ENCODE results near the gene PIK3R5. TPM values are rescaled to one million over a fixed set of nuclear protein-coding genes. Genes with fewer than 3 reads are reported as not detected.

The PIK3R5 gene
- total RNA-seq, 1 donor from 2014 or later: 0.30 TPM

- H3K36me3 Mint-ChIP-seq (ENCODE audit: low read depth, unreplicated experiment): no peaks in the 10 kb centered on the region
- Histone ChIP-seq H3K9ac (ENCODE audit: low read length) (no peak overlapping the region), H3K27me3 (ENCODE audit: insufficient read depth, low read length) (no peaks in the 10 kb centered on the region), H3K4me1 (ENCODE audit: insufficient read depth, low read length) (peaks cover 20% of the 10 kb centered on the region), H3K36me3 (ENCODE audit: insufficient read depth, low read length) (no peaks in the 10 kb centered on the region), H3K4me3 (ENCODE audit: insufficient read depth, low read depth, low read length) (no peak overlapping the region), H3K79me2 (ENCODE audit: insufficient read depth, low read length) (no peaks in the 10 kb centered on the region), H3K9me3 (ENCODE audit: insufficient read depth, low read depth, low read length) (no peaks in the 10 kb centered on the region), H3K27ac (ENCODE audit: low read depth, low read length) (peak overlapping the region; percentile 37), H2AFZ (ENCODE audit: low read depth, low read length) (peak overlapping the region; percentile 21), H3K4me2 (ENCODE audit: low read length) (peak overlapping the region; percentile 33), H4K20me1 (ENCODE audit: insufficient read depth, low read length) (no peaks in the 10 kb centered on the region)
- DNase-seq (ENCODE audit: low read depth) (peak; percentile 23), FAIRE-seq (peak; percentile 34)
- no peak overlapping the region for H3K4me3 Mint-ChIP-seq (ENCODE audit: unreplicated experiment)
- H3K27me3 Mint-ChIP-seq (ENCODE audit: low read depth, unreplicated experiment): no peaks in the 10 kb centered on the region
- peak overlapping the region; percentile 64 for H3K27ac Mint-ChIP-seq (ENCODE audit: unreplicated experiment)
- H3K9me3 Mint-ChIP-seq (ENCODE audit: unreplicated experiment): no peaks in the 10 kb centered on the region
- TF ChIP-seq CTCF (IDR thresholded peaks at IDR 0.05; ENCODE audit: insufficient read depth, low read depth, low read length) (no peak), EZH2 (IDR thresholded peaks at IDR 0.05; ENCODE audit: insufficient read depth, low read length) (no peak)
- peaks cover 26% of the 10 kb centered on the region for H3K4me1 Mint-ChIP-seq (ENCODE audit: low read depth, unreplicated experiment)
Observed at GRCh38 chr17:8859027-8859803, 106.3 kb downstream of the PIK3R5 start.

- H3K4me2 ChIP-seq (ENCODE audit: low read length): no peak overlapping the region
- H3K9me3 ChIP-seq (ENCODE audit: insufficient read depth, low read depth, low read length): no peaks in the 10 kb centered on the region
- Mint-ChIP-seq H3K4me3 (ENCODE audit: unreplicated experiment) (no peak overlapping the region), H3K27ac (ENCODE audit: unreplicated experiment) (peak overlapping the region; percentile 99), H3K9me3 (ENCODE audit: unreplicated experiment) (no peaks in the 10 kb centered on the region), H3K36me3 (ENCODE audit: low read depth, unreplicated experiment) (no peaks in the 10 kb centered on the region), H3K4me1 (ENCODE audit: low read depth, unreplicated experiment) (peaks cover 26% of the 10 kb centered on the region), H3K27me3 (ENCODE audit: low read depth, unreplicated experiment) (no peaks in the 10 kb centered on the region)
- H3K79me2 ChIP-seq (ENCODE audit: insufficient read depth, low read length): no peaks in the 10 kb centered on the region
- H3K27ac ChIP-seq (ENCODE audit: low read depth, low read length): no peak overlapping the region
- H3K4me3 ChIP-seq (ENCODE audit: insufficient read depth, low read depth, low read length): no peak overlapping the region
- no peaks in the 10 kb centered on the region for H3K36me3 ChIP-seq (ENCODE audit: insufficient read depth, low read length)
- FAIRE-seq: peak; percentile 59
- H3K4me1 ChIP-seq (ENCODE audit: insufficient read depth, low read length): peaks cover 20% of the 10 kb centered on the region
- H2AFZ ChIP-seq (ENCODE audit: low read depth, low read length): no peak overlapping the region
- TF ChIP-seq CTCF (IDR thresholded peaks at IDR 0.05; ENCODE audit: insufficient read depth, low read depth, low read length) (no peak), EZH2 (IDR thresholded peaks at IDR 0.05; ENCODE audit: insufficient read depth, low read length) (no peak)
- no peaks in the 10 kb centered on the region for H3K27me3 ChIP-seq (ENCODE audit: insufficient read depth, low read length)
- no peaks in the 10 kb centered on the region for H4K20me1 ChIP-seq (ENCODE audit: insufficient read depth, low read length)
- peak; percentile 64 for DNase-seq (ENCODE audit: low read depth)
- H3K9ac ChIP-seq (ENCODE audit: low read length): no peak overlapping the region
Observed at GRCh38 chr17:8857919-8858318, 107.6 kb downstream of the PIK3R5 start.

Data from astrocyte (in vitro differentiated cells and primary cell).